GM23338 (cell line): ENCODE measurements around the gene CACNA2D2.

Experiments used
- CREB1 ChIP-seq: fragments of 250-450 bp; sonication (Bioruptor Pico); IDR thresholded peaks from 2 replicates; pipeline ENCODE4 v1.5.0; 2020; ENCODE audit warnings: low read depth, mild to moderate bottlenecking, moderate library complexity
- EZH2 ChIP-seq: fragments of 200-600 bp; sonication (generic); IDR thresholded peaks from one replicate; pipeline ENCODE4 v1.8.0; 2017; ENCODE audit warnings: antibody characterized with exemption, mild to moderate bottlenecking, low read depth; ENCODE audit not compliant: unreplicated experiment
- EZH2phosphoT487 ChIP-seq: fragments of 200-600 bp; sonication (generic); IDR thresholded peaks from one replicate; pipeline ENCODE4 v1.8.1; 2018; ENCODE audit warnings: antibody characterized with exemption; ENCODE audit not compliant: unreplicated experiment
- JUNB ChIP-seq: IDR thresholded peaks from one replicate; pipeline ENCODE4 v1.6.1; 2016; ENCODE audit warnings: antibody characterized with exemption; ENCODE audit not compliant: unreplicated experiment
- NANOG ChIP-seq: IDR thresholded peaks from 2 replicates; pipeline ENCODE4 v1.6.1; 2016; ENCODE audit warnings: antibody characterized with exemption, borderline replicate concordance
- POLR2AphosphoS5 ChIP-seq: IDR thresholded peaks from 2 replicates; pipeline ENCODE4 v1.6.1; 2016; ENCODE audit warnings: antibody characterized with exemption, low read depth
- ZNF331 ChIP-seq: fragments of 250-450 bp; sonication (Bioruptor Pico); IDR thresholded peaks from 2 replicates; pipeline ENCODE4 v1.5.0; 2020; ENCODE audit warnings: low read depth, mild to moderate bottlenecking, moderate library complexity
- TF ChIP-seq, protein P1 (sequence below), 2 experiments: fragments of 200-600 bp in 1 of 2; sonication (generic) in 1 of 2; conservative IDR thresholded peaks; 2 replicates each; pipeline versions ENCODE4 v1.5.1 to v1.6.1; 2016 to 2017; ENCODE audit warnings: antibody characterized with exemption in 2 of 2, low read depth in 2 of 2, mild to moderate bottlenecking in 2 of 2, moderate library complexity in 1 of 2
- TF ChIP-seq, protein P2 (sequence below): IDR thresholded peaks from one replicate; pipeline ENCODE4 v1.6.1; 2018; ENCODE audit warnings: antibody characterized with exemption; ENCODE audit not compliant: unreplicated experiment
- TF ChIP-seq, protein P3 (sequence below): IDR thresholded peaks from 2 replicates; pipeline ENCODE4 v1.6.1; 2016; ENCODE audit warnings: antibody characterized with exemption

DNA sequence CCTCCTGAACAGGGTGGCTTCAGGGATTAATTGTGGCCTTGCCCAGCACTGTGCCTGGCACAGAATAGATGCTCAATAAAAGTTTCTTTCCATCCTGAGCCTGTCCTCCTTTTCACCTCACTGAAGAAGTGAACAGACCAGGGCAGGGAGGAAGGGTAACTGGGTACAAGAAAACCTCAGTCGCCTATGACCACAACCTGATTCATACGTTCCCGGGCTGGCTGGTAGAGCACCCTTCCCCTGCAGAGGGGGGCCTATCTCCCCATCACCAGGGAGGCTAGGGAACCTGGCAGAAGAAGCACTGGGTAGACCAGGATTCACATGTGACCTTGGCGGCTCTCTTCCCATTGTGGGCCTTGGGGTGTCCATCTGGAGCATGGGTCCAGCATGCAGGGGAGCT, 27.8 kb upstream of the CACNA2D2 start:
- TF ChIP-seq, protein P1, sequence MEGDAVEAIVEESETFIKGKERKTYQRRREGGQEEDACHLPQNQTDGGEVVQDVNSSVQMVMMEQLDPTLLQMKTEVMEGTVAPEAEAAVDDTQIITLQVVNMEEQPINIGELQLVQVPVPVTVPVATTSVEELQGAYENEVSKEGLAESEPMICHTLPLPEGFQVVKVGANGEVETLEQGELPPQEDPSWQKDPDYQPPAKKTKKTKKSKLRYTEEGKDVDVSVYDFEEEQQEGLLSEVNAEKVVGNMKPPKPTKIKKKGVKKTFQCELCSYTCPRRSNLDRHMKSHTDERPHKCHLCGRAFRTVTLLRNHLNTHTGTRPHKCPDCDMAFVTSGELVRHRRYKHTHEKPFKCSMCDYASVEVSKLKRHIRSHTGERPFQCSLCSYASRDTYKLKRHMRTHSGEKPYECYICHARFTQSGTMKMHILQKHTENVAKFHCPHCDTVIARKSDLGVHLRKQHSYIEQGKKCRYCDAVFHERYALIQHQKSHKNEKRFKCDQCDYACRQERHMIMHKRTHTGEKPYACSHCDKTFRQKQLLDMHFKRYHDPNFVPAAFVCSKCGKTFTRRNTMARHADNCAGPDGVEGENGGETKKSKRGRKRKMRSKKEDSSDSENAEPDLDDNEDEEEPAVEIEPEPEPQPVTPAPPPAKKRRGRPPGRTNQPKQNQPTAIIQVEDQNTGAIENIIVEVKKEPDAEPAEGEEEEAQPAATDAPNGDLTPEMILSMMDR (conservative IDR thresholded peaks at IDR 0.05; ENCODE audit: low read depth in 2 of 2): no peak
- TF ChIP-seq POLR2AphosphoS5 (no peak), ZNF331 (CRISPR knock-in tag) (no peak), NANOG (no peak), EZH2phosphoT487 (no peak), EZH2 (no peak), CREB1 (CRISPR knock-in tag) (no peak), JUNB (no peak)
- TF ChIP-seq, protein P2, sequence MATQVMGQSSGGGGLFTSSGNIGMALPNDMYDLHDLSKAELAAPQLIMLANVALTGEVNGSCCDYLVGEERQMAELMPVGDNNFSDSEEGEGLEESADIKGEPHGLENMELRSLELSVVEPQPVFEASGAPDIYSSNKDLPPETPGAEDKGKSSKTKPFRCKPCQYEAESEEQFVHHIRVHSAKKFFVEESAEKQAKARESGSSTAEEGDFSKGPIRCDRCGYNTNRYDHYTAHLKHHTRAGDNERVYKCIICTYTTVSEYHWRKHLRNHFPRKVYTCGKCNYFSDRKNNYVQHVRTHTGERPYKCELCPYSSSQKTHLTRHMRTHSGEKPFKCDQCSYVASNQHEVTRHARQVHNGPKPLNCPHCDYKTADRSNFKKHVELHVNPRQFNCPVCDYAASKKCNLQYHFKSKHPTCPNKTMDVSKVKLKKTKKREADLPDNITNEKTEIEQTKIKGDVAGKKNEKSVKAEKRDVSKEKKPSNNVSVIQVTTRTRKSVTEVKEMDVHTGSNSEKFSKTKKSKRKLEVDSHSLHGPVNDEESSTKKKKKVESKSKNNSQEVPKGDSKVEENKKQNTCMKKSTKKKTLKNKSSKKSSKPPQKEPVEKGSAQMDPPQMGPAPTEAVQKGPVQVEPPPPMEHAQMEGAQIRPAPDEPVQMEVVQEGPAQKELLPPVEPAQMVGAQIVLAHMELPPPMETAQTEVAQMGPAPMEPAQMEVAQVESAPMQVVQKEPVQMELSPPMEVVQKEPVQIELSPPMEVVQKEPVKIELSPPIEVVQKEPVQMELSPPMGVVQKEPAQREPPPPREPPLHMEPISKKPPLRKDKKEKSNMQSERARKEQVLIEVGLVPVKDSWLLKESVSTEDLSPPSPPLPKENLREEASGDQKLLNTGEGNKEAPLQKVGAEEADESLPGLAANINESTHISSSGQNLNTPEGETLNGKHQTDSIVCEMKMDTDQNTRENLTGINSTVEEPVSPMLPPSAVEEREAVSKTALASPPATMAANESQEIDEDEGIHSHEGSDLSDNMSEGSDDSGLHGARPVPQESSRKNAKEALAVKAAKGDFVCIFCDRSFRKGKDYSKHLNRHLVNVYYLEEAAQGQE: no peak
- TF ChIP-seq, protein P3, sequence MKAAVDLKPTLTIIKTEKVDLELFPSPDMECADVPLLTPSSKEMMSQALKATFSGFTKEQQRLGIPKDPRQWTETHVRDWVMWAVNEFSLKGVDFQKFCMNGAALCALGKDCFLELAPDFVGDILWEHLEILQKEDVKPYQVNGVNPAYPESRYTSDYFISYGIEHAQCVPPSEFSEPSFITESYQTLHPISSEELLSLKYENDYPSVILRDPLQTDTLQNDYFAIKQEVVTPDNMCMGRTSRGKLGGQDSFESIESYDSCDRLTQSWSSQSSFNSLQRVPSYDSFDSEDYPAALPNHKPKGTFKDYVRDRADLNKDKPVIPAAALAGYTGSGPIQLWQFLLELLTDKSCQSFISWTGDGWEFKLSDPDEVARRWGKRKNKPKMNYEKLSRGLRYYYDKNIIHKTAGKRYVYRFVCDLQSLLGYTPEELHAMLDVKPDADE: no peak
